ENCODE data around the gene DTX4. TPM values are rescaled to one million over a fixed set of nuclear protein-coding genes. Genes with fewer than 3 reads are reported as not detected.
A peak's percentile ranks its signal among the peaks of the same experiment; 100 is the strongest.

DTX4 gene
- total and polyA plus RNA-seq, 7 experiments from 2014 or later, result 0.22 to 3.9 (median 1.1) TPM

DNA sequence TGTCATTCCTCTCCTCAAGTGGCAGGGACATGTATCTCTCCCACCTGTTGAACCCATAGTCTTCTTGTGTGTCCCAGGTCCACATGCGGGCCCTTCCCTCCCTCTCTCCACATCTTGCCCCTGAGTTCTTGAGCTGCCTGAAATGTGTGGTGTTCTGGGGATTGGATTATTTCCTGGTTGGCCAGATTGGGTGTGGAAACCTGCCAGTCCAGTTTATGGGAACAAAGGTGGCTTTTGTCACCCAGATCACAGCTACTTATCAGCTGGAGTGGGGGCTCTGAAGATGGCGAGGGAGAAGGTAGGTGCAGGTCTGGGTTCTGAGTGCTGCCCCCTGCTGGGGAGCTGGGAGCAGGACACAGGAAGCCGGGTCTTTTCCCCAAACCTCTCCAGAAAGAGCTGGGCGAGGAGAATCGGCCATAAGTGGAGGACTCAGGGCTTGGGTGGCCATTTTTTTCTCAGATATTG lies 14.2 kb downstream of the DTX4 start:
- H3K27ac ChIP-seq (ENCODE audit: low read depth, low read length), result no peak overlapping the region
- H3K4me3 ChIP-seq (ENCODE audit: low read length), result no peak overlapping the region
- no peaks in the 10 kb centered on the region for H3K4me1 ChIP-seq (ENCODE audit: control insufficient read depth in 2 of 2, insufficient read depth in 2 of 2, low read length in 2 of 2)
- Mint-ChIP-seq H3K27ac (no peak overlapping the region), H3K36me3 (peaks cover 0 to 9% (median 0%) of the 10 kb centered on the region in 5 donors), H3K4me3 (no peak overlapping the region), H3K4me1 (no peaks in the 10 kb centered on the region), H3K27me3 (peaks cover 0 to 12% (median 0%) of the 10 kb centered on the region in 5 donors), H3K9me3 (no peaks in the 10 kb centered on the region)
- H3K27me3 ChIP-seq (ENCODE audit: control insufficient read depth in 2 of 2, insufficient read depth in 2 of 2, low read length in 2 of 2), result no peaks in the 10 kb centered on the region
- POLR2A ChIA-PET, result interaction anchor here (0.6 kb wide), 1 partner anchor 618 kb away, joined by 3 read pairs; no protein-coding TSS in a partner anchor
- H3K36me3 ChIP-seq (ENCODE audit: control insufficient read depth in 2 of 3, insufficient read depth in 3 of 3, low read length in 3 of 3), result no peaks in the 10 kb centered on the region
- intact Hi-C loops (cut with micrococcal nuclease), result loop anchor here (1.0 kb wide), 1 partner anchor 15 kb away; no protein-coding TSS in a partner anchor
- H3K9me3 ChIP-seq (ENCODE audit: control insufficient read depth in 2 of 3, low read length in 3 of 3), result no peaks in the 10 kb centered on the region
- DNase-seq, result peak; percentile 18 to 58 (median 46)
- ATAC-seq, result peak; percentile 77
- CTCF ChIA-PET, result interaction anchor here (1.0 to 3.3 kb wide), 8 partner anchors 11 to 38 kb away, joined by 3 to 59 read pairs (median 4); partner anchors contain the start of gene DTX4

DNA sequence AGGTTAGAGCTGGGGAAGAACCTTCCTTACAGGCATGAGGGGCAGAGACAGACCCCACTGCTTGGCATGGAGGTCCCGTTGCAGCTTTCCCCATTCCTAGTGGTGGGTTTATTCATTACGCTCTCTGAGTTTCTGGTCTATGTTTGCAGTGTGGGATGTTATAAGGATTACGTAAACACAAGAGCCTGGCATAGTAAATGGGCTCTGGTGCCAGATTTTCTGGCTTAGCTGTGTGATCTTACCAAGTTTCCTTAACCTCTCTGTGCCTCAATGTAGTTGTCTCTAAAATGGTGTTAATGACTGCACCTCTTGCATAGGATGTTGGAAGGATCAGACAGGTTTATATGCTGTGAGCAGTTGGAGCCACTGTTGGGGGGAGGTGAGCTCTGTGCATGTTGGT lies 15.1 kb downstream of the DTX4 start:
- H3K4me1 Mint-ChIP-seq, result no peaks in the 10 kb centered on the region
- ChIA-PET CTCF (interaction anchor here (1.2 to 3.3 kb wide), 4 partner anchors 11 to 16 kb away, joined by 6 to 59 read pairs (median 11); partner anchors contain the start of gene DTX4), POLR2A (no interaction called here)
- H3K4me3 ChIP-seq (ENCODE audit: low read length), result no peak overlapping the region
- intact Hi-C loops (cut with micrococcal nuclease), result no loop called here
- H3K4me1 ChIP-seq (ENCODE audit: control insufficient read depth in 2 of 2, insufficient read depth in 2 of 2, low read length in 2 of 2), result no peaks in the 10 kb centered on the region
- H3K27ac Mint-ChIP-seq, result peak overlapping the region in 1 of 9 donors; percentile 5
- no peak overlapping the region for H3K27ac ChIP-seq (ENCODE audit: low read depth, low read length)
- ATAC-seq (no peak), DNase-seq (no peak)
- no peaks in the 10 kb centered on the region for H3K36me3 ChIP-seq (ENCODE audit: control insufficient read depth in 2 of 3, insufficient read depth in 3 of 3, low read length in 3 of 3)
- H3K9me3 ChIP-seq (ENCODE audit: control insufficient read depth in 2 of 3, low read length in 3 of 3), result no peaks in the 10 kb centered on the region
- peaks cover 0 to 12% (median 0%) of the 10 kb centered on the region in 5 donors for H3K36me3 Mint-ChIP-seq
- no peaks in the 10 kb centered on the region for H3K27me3 ChIP-seq (ENCODE audit: control insufficient read depth in 2 of 2, insufficient read depth in 2 of 2, low read length in 2 of 2)
- H3K9me3 Mint-ChIP-seq, result no peaks in the 10 kb centered on the region
- H3K27me3 Mint-ChIP-seq, result peaks cover 0 to 12% (median 0%) of the 10 kb centered on the region in 5 donors
- no peak overlapping the region for H3K4me3 Mint-ChIP-seq

DNA sequence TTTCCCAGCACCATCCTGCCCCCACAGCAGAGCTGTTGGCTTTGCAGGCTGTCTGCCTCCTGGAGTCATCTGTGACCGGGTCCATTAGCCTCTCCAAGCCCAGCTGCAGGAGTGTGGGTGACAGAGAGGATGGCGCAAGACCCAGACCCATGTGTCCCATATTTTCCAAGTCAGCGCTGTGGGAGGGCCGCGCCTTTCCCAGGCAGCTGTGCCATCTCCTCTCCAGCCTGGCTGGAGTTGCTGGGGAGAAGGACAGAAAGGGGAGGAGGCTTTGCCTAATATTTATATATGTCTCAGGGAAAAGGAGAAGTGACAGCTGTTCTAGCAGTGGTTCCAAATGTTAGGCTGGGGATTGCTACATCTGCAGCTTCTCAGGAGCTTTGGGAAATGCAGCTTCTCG lies 15.7 kb downstream of the DTX4 start:
- ChIA-PET CTCF (interaction anchor here (1.2 to 3.3 kb wide), 3 partner anchors 12 to 16 kb away, joined by 6 to 59 read pairs (median 16); partner anchors contain the start of gene DTX4), POLR2A (no interaction called here)
- H3K27me3 ChIP-seq (ENCODE audit: control insufficient read depth in 2 of 2, insufficient read depth in 2 of 2, low read length in 2 of 2), result no peaks in the 10 kb centered on the region
- DNase-seq, result no peak
- H3K4me3 ChIP-seq (ENCODE audit: low read length), result no peak overlapping the region
- no peaks in the 10 kb centered on the region for H3K4me1 Mint-ChIP-seq
- no peak overlapping the region for H3K4me3 Mint-ChIP-seq
- peaks cover 0 to 15% (median 0%) of the 10 kb centered on the region in 5 donors for H3K27me3 Mint-ChIP-seq
- no peaks in the 10 kb centered on the region for H3K9me3 ChIP-seq (ENCODE audit: control insufficient read depth in 2 of 3, low read length in 3 of 3)
- intact Hi-C loops (cut with micrococcal nuclease), result no loop called here
- no peak overlapping the region for H3K27ac ChIP-seq (ENCODE audit: low read depth, low read length)
- H3K36me3 ChIP-seq (ENCODE audit: control insufficient read depth in 2 of 3, insufficient read depth in 3 of 3, low read length in 3 of 3), result no peaks in the 10 kb centered on the region
- H3K27ac Mint-ChIP-seq, result peak overlapping the region in 1 of 9 donors; percentile 9
- no peaks in the 10 kb centered on the region for H3K4me1 ChIP-seq (ENCODE audit: control insufficient read depth in 2 of 2, insufficient read depth in 2 of 2, low read length in 2 of 2)
- no peak for ATAC-seq
- H3K9me3 Mint-ChIP-seq, result no peaks in the 10 kb centered on the region
- peaks cover 0 to 16% (median 0%) of the 10 kb centered on the region in 5 donors for H3K36me3 Mint-ChIP-seq

DNA sequence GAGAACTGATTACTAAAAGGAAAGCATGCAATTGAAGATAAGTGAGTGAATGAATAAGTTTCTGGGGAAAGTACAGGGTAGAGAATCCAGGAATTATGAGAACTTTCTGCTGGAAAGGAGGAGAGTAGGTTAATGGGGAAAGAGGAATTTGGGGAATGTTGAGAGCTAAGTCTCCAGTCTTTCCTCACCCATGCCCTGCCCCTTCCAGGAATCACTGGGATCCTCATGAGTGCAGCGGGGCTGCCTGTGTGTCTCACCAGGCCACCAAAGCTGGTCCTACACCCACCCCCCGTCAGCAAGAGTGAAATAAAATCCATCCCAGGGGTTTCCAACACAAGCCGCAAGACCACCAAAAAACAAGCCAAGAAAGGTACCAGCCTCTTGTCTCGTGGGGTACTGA lies 17.0 kb downstream of the DTX4 start:
- Histone ChIP-seq H3K27me3 (ENCODE audit: control insufficient read depth in 2 of 2, insufficient read depth in 2 of 2, low read length in 2 of 2) (no peaks in the 10 kb centered on the region), H3K9me3 (ENCODE audit: control insufficient read depth in 2 of 3, low read length in 3 of 3) (no peaks in the 10 kb centered on the region), H3K4me1 (ENCODE audit: control insufficient read depth in 2 of 2, insufficient read depth in 2 of 2, low read length in 2 of 2) (no peaks in the 10 kb centered on the region), H3K36me3 (ENCODE audit: control insufficient read depth in 2 of 3, insufficient read depth in 3 of 3, low read length in 3 of 3) (no peaks in the 10 kb centered on the region), H3K4me3 (ENCODE audit: low read length) (no peak overlapping the region), H3K27ac (ENCODE audit: low read depth, low read length) (no peak overlapping the region)
- Mint-ChIP-seq H3K36me3 (peaks cover 0 to 18% (median 0%) of the 10 kb centered on the region in 5 donors), H3K9me3 (no peaks in the 10 kb centered on the region), H3K27me3 (peaks cover 0 to 15% (median 0%) of the 10 kb centered on the region in 5 donors), H3K27ac (no peak overlapping the region), H3K4me1 (no peaks in the 10 kb centered on the region), H3K4me3 (no peak overlapping the region)
- ChIA-PET POLR2A (no interaction called here), CTCF (no interaction called here)
- DNase-seq, result no peak
- intact Hi-C loops (cut with micrococcal nuclease), result no loop called here
- no peak for ATAC-seq

DNA sequence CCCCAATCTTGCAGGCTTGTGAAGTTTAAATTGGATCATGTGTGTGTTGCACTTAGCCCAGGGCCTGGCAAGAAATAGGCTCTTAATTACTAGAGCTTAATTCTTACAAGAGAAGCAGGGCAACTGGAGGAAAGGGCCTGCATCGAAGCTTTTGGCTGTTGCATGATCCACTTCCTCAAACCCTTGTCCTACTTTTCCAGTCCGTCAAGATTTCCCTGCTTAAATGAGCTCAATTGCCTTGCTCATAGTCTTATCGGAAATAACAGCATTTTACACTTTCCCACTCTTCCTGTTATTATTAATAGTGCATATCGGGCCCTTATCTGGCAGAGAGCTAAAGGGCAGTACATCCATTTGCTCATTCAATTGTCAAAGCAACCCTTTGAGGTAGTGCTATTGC lies 18.1 kb downstream of the DTX4 start:
- Mint-ChIP-seq H3K4me3 (no peak overlapping the region), H3K27me3 (peaks cover 0 to 15% (median 0%) of the 10 kb centered on the region in 5 donors), H3K36me3 (peaks cover 0 to 24% (median 0%) of the 10 kb centered on the region in 5 donors), H3K4me1 (no peaks in the 10 kb centered on the region), H3K9me3 (no peaks in the 10 kb centered on the region), H3K27ac (no peak overlapping the region)
- intact Hi-C loops (cut with micrococcal nuclease), result no loop called here
- ATAC-seq (no peak), DNase-seq (no peak)
- ChIA-PET POLR2A (no interaction called here), CTCF (interaction anchor here (0.7 kb wide), 1 partner anchor 13 kb away, joined by 3 read pairs; no protein-coding TSS in a partner anchor)
- H3K36me3 ChIP-seq (ENCODE audit: control insufficient read depth in 2 of 3, insufficient read depth in 3 of 3, low read length in 3 of 3), result no peaks in the 10 kb centered on the region
- H3K9me3 ChIP-seq (ENCODE audit: control insufficient read depth in 2 of 3, low read length in 3 of 3), result no peaks in the 10 kb centered on the region
- H3K4me1 ChIP-seq (ENCODE audit: control insufficient read depth in 2 of 2, insufficient read depth in 2 of 2, low read length in 2 of 2), result no peaks in the 10 kb centered on the region
- H3K27ac ChIP-seq (ENCODE audit: low read depth, low read length), result no peak overlapping the region
- no peaks in the 10 kb centered on the region for H3K27me3 ChIP-seq (ENCODE audit: control insufficient read depth in 2 of 2, insufficient read depth in 2 of 2, low read length in 2 of 2)
- no peak overlapping the region for H3K4me3 ChIP-seq (ENCODE audit: low read length)

DNA sequence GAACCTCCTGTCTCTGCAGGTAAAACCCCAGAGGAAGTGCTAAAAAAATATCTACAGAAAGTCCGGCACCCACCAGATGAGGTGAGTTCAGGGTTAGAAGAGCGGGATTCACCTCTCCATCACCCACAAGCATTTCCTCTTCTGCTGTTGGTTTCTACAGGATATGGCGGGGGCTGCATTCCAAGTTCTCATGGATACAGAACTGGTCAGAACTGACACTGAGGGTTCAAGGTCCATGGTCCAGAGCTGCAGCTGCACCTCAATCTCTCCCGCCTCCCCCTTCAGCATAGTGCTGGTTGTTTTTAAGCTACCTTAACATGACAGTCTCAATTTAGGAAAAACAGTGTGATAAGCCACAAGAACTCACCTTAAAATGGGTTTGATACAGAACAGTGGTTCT lies 19.2 kb downstream of the DTX4 start:
- POLR2A ChIA-PET, result no interaction called here

DNA sequence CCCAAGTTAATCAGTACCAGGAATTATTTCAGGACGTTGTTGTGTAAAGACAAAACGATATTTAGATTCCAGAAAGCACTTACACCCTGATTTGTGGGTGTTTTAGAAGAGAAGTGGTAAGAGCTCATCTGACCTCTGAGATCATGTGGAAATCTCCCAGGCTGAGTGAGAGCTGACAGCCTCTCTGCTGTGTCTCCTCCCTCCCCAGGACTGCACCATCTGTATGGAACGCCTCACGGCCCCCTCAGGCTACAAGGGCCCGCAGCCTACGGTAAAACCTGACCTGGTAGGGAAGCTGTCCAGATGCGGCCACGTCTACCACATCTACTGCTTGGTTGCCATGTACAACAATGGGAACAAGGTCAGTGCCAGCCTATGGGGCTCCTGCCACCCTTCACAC lies 20.0 kb downstream of the DTX4 start:
- ChIA-PET POLR2A (no interaction called here), CTCF (interaction anchor here (0.8 to 1.0 kb wide), 2 partner anchors 14 to 26 kb away, joined by 3 to 6 read pairs; no protein-coding TSS in a partner anchor)
- Mint-ChIP-seq H3K27ac (no peak overlapping the region), H3K27me3 (peaks cover 0 to 15% (median 0%) of the 10 kb centered on the region in 5 donors), H3K9me3 (no peaks in the 10 kb centered on the region), H3K36me3 (peaks cover 0 to 33% (median 8%) of the 10 kb centered on the region in 5 donors), H3K4me3 (no peak overlapping the region), H3K4me1 (peaks cover 0 to 2% (median 0%) of the 10 kb centered on the region in 7 donors)
- no peaks in the 10 kb centered on the region for H3K4me1 ChIP-seq (ENCODE audit: control insufficient read depth in 2 of 2, insufficient read depth in 2 of 2, low read length in 2 of 2)
- no peaks in the 10 kb centered on the region for H3K36me3 ChIP-seq (ENCODE audit: control insufficient read depth in 2 of 3, insufficient read depth in 3 of 3, low read length in 3 of 3)
- DNase-seq (no peak), ATAC-seq (no peak)
- no peaks in the 10 kb centered on the region for H3K9me3 ChIP-seq (ENCODE audit: control insufficient read depth in 2 of 3, low read length in 3 of 3)
- no peaks in the 10 kb centered on the region for H3K27me3 ChIP-seq (ENCODE audit: control insufficient read depth in 2 of 2, insufficient read depth in 2 of 2, low read length in 2 of 2)
- no peak overlapping the region for H3K27ac ChIP-seq (ENCODE audit: low read depth, low read length)
- H3K4me3 ChIP-seq (ENCODE audit: low read length), result no peak overlapping the region
- intact Hi-C loops (cut with micrococcal nuclease), result no loop called here

More for the DNA sequence above, 19.2 kb downstream of the DTX4 start:
- Histone ChIP-seq H3K27ac (ENCODE audit: low read depth, low read length) (no peak overlapping the region), H3K9me3 (ENCODE audit: control insufficient read depth in 2 of 3, low read length in 3 of 3) (no peaks in the 10 kb centered on the region), H3K27me3 (ENCODE audit: control insufficient read depth in 2 of 2, insufficient read depth in 2 of 2, low read length in 2 of 2) (no peaks in the 10 kb centered on the region), H3K4me3 (ENCODE audit: low read length) (no peak overlapping the region), H3K4me1 (ENCODE audit: control insufficient read depth in 2 of 2, insufficient read depth in 2 of 2, low read length in 2 of 2) (no peaks in the 10 kb centered on the region), H3K36me3 (ENCODE audit: control insufficient read depth in 2 of 3, insufficient read depth in 3 of 3, low read length in 3 of 3) (no peaks in the 10 kb centered on the region)
- ATAC-seq (no peak), DNase-seq (no peak)
- Mint-ChIP-seq H3K36me3 (peaks cover 0 to 32% (median 7%) of the 10 kb centered on the region in 5 donors), H3K27ac (peak overlapping the region in 1 of 9 donors; percentile 18), H3K27me3 (peaks cover 0 to 17% (median 0%) of the 10 kb centered on the region in 5 donors), H3K9me3 (no peaks in the 10 kb centered on the region), H3K4me3 (no peak overlapping the region), H3K4me1 (peaks cover 0 to 2% (median 0%) of the 10 kb centered on the region in 7 donors)
- CTCF ChIA-PET, result no interaction called here
- intact Hi-C loops (cut with micrococcal nuclease), result no loop called here

All from naive thymus-derived CD4-positive, alpha-beta T cell (primary cell).